Prostate gland (tissue), 2 donors: Measurements from ENCODE around the gene PRR15L.

Experiments
- POLR2A ChIP-seq: fragments of 450-650 bp; IDR thresholded peaks from one replicate; pipeline ENCODE4 v1.6.1; 2016; ENCODE audit warnings: antibody characterized with exemption, mild to moderate bottlenecking
- TF ChIP-seq, protein P1 (sequence below), 4 experiments: fragments of 200-600 bp in 2 of 4; fragments of 450-650 bp in 2 of 4; sonication (generic) in 2 of 4; IDR thresholded peaks; 1 replicate in 3 of 4; 2 replicates in 1 of 4; pipeline ENCODE4 v1.5.1; 2016 to 2019; ENCODE audit warnings: antibody characterized with exemption in 4 of 4, mild to moderate bottlenecking in 2 of 4, moderate library complexity in 2 of 4

DNA sequence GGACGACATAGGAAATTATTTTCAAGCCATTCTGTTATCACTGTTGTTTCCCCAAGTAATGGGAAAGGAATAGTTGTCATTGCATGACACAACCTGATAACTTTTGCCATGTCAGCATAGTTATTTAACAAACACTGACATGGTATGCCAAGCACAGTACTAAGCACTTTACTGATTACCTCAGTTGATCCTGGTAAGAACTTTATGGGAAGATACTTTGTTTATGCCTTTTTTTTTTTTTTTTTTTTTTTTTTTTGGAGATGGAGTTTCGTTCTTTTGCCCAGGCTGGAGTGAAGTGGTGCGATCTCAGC lies 32.0 kb downstream of the PRR15L start:
- TF ChIP-seq, protein P1, sequence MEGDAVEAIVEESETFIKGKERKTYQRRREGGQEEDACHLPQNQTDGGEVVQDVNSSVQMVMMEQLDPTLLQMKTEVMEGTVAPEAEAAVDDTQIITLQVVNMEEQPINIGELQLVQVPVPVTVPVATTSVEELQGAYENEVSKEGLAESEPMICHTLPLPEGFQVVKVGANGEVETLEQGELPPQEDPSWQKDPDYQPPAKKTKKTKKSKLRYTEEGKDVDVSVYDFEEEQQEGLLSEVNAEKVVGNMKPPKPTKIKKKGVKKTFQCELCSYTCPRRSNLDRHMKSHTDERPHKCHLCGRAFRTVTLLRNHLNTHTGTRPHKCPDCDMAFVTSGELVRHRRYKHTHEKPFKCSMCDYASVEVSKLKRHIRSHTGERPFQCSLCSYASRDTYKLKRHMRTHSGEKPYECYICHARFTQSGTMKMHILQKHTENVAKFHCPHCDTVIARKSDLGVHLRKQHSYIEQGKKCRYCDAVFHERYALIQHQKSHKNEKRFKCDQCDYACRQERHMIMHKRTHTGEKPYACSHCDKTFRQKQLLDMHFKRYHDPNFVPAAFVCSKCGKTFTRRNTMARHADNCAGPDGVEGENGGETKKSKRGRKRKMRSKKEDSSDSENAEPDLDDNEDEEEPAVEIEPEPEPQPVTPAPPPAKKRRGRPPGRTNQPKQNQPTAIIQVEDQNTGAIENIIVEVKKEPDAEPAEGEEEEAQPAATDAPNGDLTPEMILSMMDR (IDR thresholded peaks at IDR 0.05), result no peak
- no peak for TF ChIP-seq POLR2A
